HG03060 (cell line): ENCODE results near the gene SPATA31C1.
"Not testable (repeated sequence)": the region's sequence is repeated elsewhere in the genome, so short reads cannot be mapped to it uniquely, and the experiment has no call there.

ENCODE experiments used
- ATAC-seq: cut with Tn5 transposase; IDR thresholded peaks from one replicate; pipeline ENCODE4 v1.9.1; 2021; ENCODE audit warnings: low read depth, moderate number of reproducible peaks; ENCODE audit not compliant: unreplicated experiment

Gene SPATA31C1

GRCh38 chr9:87917662-87918061 lies at the start of gene SPATA31C1:
SPATA31C1 (plus strand) TSS chr9:87917962.
- ATAC-seq, result not testable (repeated sequence)

GRCh38 chr9:87868175-87868574 lies 49.6 kb upstream of the SPATA31C1 start:
- no peak for ATAC-seq

GRCh38 chr9:87868635-87869034 lies 49.1 kb upstream of the SPATA31C1 start:
- no peak for ATAC-seq

- no peak for ATAC-seq
Observed at GRCh38 chr9:87869082-87869481, 48.7 kb upstream of the SPATA31C1 start.

GRCh38 chr9:87871425-87872078 lies 46.2 kb upstream of the SPATA31C1 start:
- no peak for ATAC-seq

- ATAC-seq, result no peak
Observed at GRCh38 chr9:87872079-87872624, 45.6 kb upstream of the SPATA31C1 start.

GRCh38 chr9:87873607-87874303 lies 44.0 kb upstream of the SPATA31C1 start:
- no peak for ATAC-seq

GRCh38 chr9:87874304-87874623 lies 43.5 kb upstream of the SPATA31C1 start:
- no peak for ATAC-seq

- no peak for ATAC-seq
Observed at GRCh38 chr9:87875060-87875459, 42.7 kb upstream of the SPATA31C1 start.

- ATAC-seq, result no peak
Observed at GRCh38 chr9:87875831-87876545, 41.8 kb upstream of the SPATA31C1 start.

GRCh38 chr9:87876708-87877107 lies 41.1 kb upstream of the SPATA31C1 start:
- no peak for ATAC-seq

- no peak for ATAC-seq
Observed at GRCh38 chr9:87878989-87879511, 38.7 kb upstream of the SPATA31C1 start.

- ATAC-seq, result no peak
Observed at GRCh38 chr9:87880116-87880515, 37.6 kb upstream of the SPATA31C1 start.

- ATAC-seq, result no peak
Observed at GRCh38 chr9:87880683-87881082, 37.1 kb upstream of the SPATA31C1 start.

GRCh38 chr9:87882627-87883026 lies 35.1 kb upstream of the SPATA31C1 start, which contains the start of gene SPATA31E1:
SPATA31E1 (plus strand) TSS chr9:87882877; CDS start chr9:87882892, 15 bp downstream.
- no peak for ATAC-seq

GRCh38 chr9:87883274-87883673 lies 34.5 kb upstream of the SPATA31C1 start:
- no peak for ATAC-seq

GRCh38 chr9:87883990-87884389 lies 33.8 kb upstream of the SPATA31C1 start:
- no peak for ATAC-seq

- no peak for ATAC-seq
Observed at GRCh38 chr9:87884578-87885459, 32.9 kb upstream of the SPATA31C1 start.

GRCh38 chr9:87885484-87886189 lies 32.1 kb upstream of the SPATA31C1 start:
- ATAC-seq, result no peak
